Lower lobe of right lung (tissue), 2 donors: ENCODE measurements around the gene SH2B3. TPM values are rescaled to one million over a fixed set of nuclear protein-coding genes. Genes with fewer than 3 reads are reported as not detected.

Source experiments
- ATAC-seq, 2 donors: fragments of 200-7000 bp; cut with Tn5 transposase; one replicate each; pipeline ENCODE4 v1.9.1; 2020 to 2022; ENCODE audit warnings: mild to moderate bottlenecking in 2 of 2, moderate library complexity in 2 of 2
- DNase-seq: peaks from one replicate; pipeline ENCODE4 v3.0.0-alpha.2; 2020
- H3K27ac ChIP-seq: fragments of 200-600 bp; one replicate; pipeline ENCODE4 v1.8.0; 2022
- H3K27me3 ChIP-seq: fragments of 200-600 bp; one replicate; pipeline ENCODE4 v1.8.0; 2022; ENCODE audit warnings: low read depth
- H3K36me3 ChIP-seq: fragments of 200-600 bp; one replicate; pipeline ENCODE4 v1.8.0; 2022; ENCODE audit warnings: mild to moderate bottlenecking
- H3K4me1 ChIP-seq: fragments of 200-600 bp; one replicate; pipeline ENCODE4 v1.8.0; 2022
- H3K4me3 ChIP-seq: fragments of 200-600 bp; one replicate; pipeline ENCODE4 v1.8.0; 2022; ENCODE audit warnings: mild to moderate bottlenecking
- H3K9me3 ChIP-seq: fragments of 200-600 bp; one replicate; pipeline ENCODE4 v1.8.0; 2022
- intact Hi-C: fragments of 100-400 bp; cut with DNase I; formaldehyde crosslinking; loops from one replicate; pipeline ENCODE4 v1.11.0; 2022
- total RNA-seq: library from RNA; stranded (reverse); fragmentation: NEBNext Ultra II Directional; extraction: Animal tissue kit (Norgen Biotek cat#: 25700); gene quantifications from one replicate; pipeline ENCODE4 v1.2.1, GENCODE V29; 2021
- TF ChIP-seq, protein P1 (sequence below): fragments of 200-600 bp; IDR thresholded peaks from one replicate; pipeline ENCODE4 v1.8.0; 2022; ENCODE audit warnings: antibody characterized with exemption, mild to moderate bottlenecking
- donor health status: DM: no; HTN: yes; CAD: no; lungs with severe emphysema.

SH2B3 gene
- total RNA-seq, 1 donor from 2014 or later: 49.5 TPM

DNA sequence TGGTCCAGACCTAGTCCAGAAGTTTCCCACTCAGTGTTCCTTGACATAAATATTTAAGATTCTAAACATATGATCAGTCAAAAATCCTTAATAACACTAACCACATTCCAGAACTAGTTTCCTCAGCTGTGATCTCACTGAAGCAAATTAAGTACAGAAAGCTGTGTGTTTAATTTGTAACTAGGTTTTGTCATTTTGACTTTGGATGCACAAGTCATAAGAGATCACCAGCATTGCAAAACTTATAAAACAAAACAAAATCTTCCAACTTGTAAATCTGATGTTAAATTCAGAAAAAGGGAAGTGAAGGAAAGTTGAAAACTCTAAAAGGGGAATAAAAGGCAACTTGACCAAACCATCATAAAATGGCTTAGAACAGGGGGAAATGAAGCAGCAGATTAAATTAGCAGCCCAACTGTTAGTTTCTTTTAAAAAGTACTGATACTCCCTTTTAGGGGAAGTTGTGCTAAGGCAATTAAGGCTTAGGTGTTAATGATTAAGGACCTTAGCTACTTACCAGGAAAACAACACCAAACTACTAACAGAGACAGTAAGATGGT is 56.6 kb downstream of the SH2B3 start:
- H3K36me3 ChIP-seq: peaks cover 52% of the 10 kb centered on the region
- TF ChIP-seq, protein P1, sequence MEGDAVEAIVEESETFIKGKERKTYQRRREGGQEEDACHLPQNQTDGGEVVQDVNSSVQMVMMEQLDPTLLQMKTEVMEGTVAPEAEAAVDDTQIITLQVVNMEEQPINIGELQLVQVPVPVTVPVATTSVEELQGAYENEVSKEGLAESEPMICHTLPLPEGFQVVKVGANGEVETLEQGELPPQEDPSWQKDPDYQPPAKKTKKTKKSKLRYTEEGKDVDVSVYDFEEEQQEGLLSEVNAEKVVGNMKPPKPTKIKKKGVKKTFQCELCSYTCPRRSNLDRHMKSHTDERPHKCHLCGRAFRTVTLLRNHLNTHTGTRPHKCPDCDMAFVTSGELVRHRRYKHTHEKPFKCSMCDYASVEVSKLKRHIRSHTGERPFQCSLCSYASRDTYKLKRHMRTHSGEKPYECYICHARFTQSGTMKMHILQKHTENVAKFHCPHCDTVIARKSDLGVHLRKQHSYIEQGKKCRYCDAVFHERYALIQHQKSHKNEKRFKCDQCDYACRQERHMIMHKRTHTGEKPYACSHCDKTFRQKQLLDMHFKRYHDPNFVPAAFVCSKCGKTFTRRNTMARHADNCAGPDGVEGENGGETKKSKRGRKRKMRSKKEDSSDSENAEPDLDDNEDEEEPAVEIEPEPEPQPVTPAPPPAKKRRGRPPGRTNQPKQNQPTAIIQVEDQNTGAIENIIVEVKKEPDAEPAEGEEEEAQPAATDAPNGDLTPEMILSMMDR: no peak

DNA sequence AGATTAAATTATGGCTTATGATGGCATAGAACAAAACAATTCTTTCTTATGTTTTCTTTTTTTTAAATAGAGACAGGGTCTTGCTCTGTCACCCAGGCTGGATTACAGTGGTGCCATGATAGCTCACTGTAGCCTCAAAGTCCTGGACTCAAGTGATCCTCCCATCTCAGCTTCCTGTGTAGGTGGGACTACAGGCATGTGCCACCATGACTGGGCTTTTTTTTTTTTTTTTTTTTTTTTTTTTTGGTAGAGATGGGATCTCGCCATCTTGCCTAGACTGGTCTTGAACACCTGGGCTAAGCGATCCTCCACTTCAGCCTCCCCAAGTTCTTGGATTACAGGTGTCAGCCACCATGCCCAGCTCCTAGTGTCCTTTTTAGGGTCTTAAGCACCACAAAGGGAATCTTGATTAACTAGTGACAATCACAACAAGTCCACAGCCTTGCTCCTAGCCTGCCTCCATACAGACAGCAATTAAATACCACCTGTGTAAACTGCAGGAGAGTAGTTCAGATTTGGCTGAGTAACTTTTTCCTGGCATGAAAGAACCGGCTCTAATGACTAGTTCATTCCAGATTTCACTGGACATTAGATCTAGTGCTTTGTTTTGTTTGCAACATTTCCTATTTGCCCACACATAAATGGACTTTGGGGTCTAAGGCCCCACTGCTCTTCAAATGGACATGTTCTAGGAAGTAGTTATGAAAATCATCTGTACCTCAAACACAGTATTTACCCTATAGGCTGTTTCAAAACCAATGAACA is 61.6 kb downstream of the SH2B3 start:
- Histone ChIP-seq H3K4me1 (no peaks in the 10 kb centered on the region), H3K36me3 (peaks cover 57% of the 10 kb centered on the region), H3K9me3 (no peaks in the 10 kb centered on the region), H3K27me3 (no peaks in the 10 kb centered on the region), H3K4me3 (no peak overlapping the region), H3K27ac (no peak overlapping the region)
- TF ChIP-seq, protein P1: no peak
- intact Hi-C loops: no loop called here
- ATAC-seq: peak in 1 of 2 donors; percentile 11
- no peak for DNase-seq

More for the DNA sequence above, 56.6 kb downstream of the SH2B3 start:
- no peak for ATAC-seq
- Histone ChIP-seq H3K27ac (no peak overlapping the region), H3K4me1 (peaks cover 5% of the 10 kb centered on the region), H3K27me3 (no peaks in the 10 kb centered on the region), H3K4me3 (no peak overlapping the region), H3K9me3 (no peaks in the 10 kb centered on the region)
- DNase-seq: no peak
- intact Hi-C loops: no loop called here

DNA sequence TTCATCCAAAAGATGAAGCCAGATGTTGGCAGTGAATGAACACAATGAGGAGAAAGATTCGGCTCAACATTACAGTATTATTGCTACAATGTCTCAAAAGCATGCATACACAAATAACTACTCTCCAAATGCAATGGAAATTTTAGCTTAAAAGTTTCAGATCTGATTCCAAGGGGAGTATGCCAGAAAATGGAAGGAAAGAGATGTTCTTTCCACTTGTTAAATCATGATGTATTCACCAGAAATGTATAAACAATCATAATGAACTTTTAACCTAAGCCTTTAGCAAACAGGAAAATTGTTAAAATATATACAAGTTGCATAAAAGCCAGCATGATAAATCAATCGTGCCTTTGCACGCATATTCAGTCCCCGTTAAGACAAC is 62.1 kb downstream of the SH2B3 start:
- TF ChIP-seq, protein P1: no peak
- Histone ChIP-seq H3K9me3 (no peaks in the 10 kb centered on the region), H3K27me3 (no peaks in the 10 kb centered on the region), H3K4me1 (no peaks in the 10 kb centered on the region), H3K36me3 (peaks cover 62% of the 10 kb centered on the region), H3K27ac (no peak overlapping the region), H3K4me3 (no peak overlapping the region)
- ATAC-seq (no peak), DNase-seq (no peak)
- intact Hi-C loops: no loop called here

DNA sequence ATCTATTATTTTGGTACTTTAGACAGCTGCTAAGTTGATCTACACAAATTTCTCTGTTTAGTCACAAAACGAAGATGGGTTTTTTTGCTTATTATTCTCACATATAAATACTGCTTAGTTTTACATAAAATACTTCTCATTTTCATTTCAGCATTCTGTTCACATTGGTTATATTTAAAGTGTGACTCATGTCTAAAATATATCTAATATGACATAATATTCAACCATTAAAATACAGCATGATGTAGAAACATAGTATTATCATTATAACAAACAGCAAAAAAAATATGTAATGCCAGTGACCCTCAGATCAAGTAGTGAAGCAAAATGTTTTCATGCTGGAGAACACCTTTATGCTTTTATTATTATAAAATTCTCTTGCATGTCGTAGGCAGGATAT is 63.7 kb downstream of the SH2B3 start:
- Histone ChIP-seq H3K4me3 (no peak overlapping the region), H3K4me1 (no peaks in the 10 kb centered on the region), H3K9me3 (no peaks in the 10 kb centered on the region), H3K27me3 (no peaks in the 10 kb centered on the region), H3K27ac (no peak overlapping the region), H3K36me3 (peaks cover 65% of the 10 kb centered on the region)
- intact Hi-C loops: no loop called here
- TF ChIP-seq, protein P1: no peak
- ATAC-seq (no peak), DNase-seq (no peak)

DNA sequence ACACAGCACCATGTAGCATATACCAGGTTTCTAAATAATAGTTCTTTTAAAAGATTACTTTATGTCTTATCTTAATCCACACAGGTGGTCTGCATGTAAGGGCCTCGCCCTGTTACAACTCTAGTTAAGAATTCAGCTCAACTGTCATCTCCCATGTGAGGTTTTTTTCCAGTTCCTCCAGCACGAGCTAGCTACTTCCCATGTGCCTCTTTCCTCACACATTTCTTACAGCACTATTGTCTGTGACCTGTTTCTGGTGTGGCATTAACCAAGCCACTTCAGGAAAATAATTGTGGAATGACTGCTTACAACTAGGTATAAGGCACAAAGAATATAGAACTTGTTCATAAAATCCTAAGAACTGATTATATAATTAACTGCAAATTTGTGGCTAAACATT is 65.5 kb downstream of the SH2B3 start:
- Histone ChIP-seq H3K4me1 (no peaks in the 10 kb centered on the region), H3K27ac (no peak overlapping the region), H3K4me3 (no peak overlapping the region), H3K9me3 (no peaks in the 10 kb centered on the region), H3K36me3 (peaks cover 77% of the 10 kb centered on the region), H3K27me3 (no peaks in the 10 kb centered on the region)
- intact Hi-C loops: no loop called here
- ATAC-seq (no peak), DNase-seq (no peak)
- TF ChIP-seq, protein P1: no peak
